Neural crest cell (in vitro differentiated cells): ENCODE results near the gene RUNX1. TPM values are rescaled to one million over a fixed set of nuclear protein-coding genes. Genes with fewer than 3 reads are reported as not detected.

ENCODE experiments used
- DNase-seq: peaks from one replicate; pipeline ENCODE4 v3.0.0; 2021; ENCODE audit warnings: low read depth, mixed read lengths, low spot score
- H3K27ac Mint-ChIP-seq: one replicate; pipeline ENCODE4 v1.8.0; 2021; ENCODE audit warnings: mild to moderate bottlenecking, mixed read lengths; ENCODE audit not compliant: unreplicated experiment
- H3K27me3 Mint-ChIP-seq: 2 replicates; pipeline ENCODE4 v1.8.0; 2021; ENCODE audit warnings: low read depth, mild to moderate bottlenecking, mixed read lengths
- H3K36me3 Mint-ChIP-seq: 2 replicates; pipeline ENCODE4 v1.8.0; 2021; ENCODE audit warnings: low read depth, mild to moderate bottlenecking, mixed read lengths
- H3K4me1 Mint-ChIP-seq: 2 replicates; pipeline ENCODE4 v1.8.0; 2021; ENCODE audit warnings: mixed read lengths
- H3K4me3 Mint-ChIP-seq: one replicate; pipeline ENCODE4 v1.8.0; 2021; ENCODE audit warnings: mild to moderate bottlenecking, mixed read lengths
- H3K9me3 Mint-ChIP-seq: 2 replicates; pipeline ENCODE4 v1.8.0; 2021; ENCODE audit warnings: mixed read lengths
- total RNA-seq: library from RNA; stranded (reverse); gene quantifications from 2 replicates; pipeline ENCODE4 v1.2.1, GENCODE V29; 2021
- TF ChIP-seq, protein P1 (sequence below): fragments of 200-600 bp; sonication (generic); conservative IDR thresholded peaks from 2 replicates; pipeline ENCODE4 v1.5.0; 2021; ENCODE audit warnings: antibody characterized with exemption, mild to moderate bottlenecking

The RUNX1 gene
- total RNA-seq, 1 donor from 2014 or later = 0.63 TPM

GRCh38 chr21:34932233-34932632, 116.9 kb downstream of the RUNX1 start:
- H3K9me3 Mint-ChIP-seq = peaks cover 3% of the 10 kb centered on the region
- no peak for DNase-seq
- H3K4me1 Mint-ChIP-seq = peaks cover 16% of the 10 kb centered on the region
- H3K4me3 Mint-ChIP-seq = no peak overlapping the region
- H3K27ac Mint-ChIP-seq = no peak overlapping the region
- H3K36me3 Mint-ChIP-seq = no peaks in the 10 kb centered on the region
- no peaks in the 10 kb centered on the region for H3K27me3 Mint-ChIP-seq
- TF ChIP-seq, protein P1, sequence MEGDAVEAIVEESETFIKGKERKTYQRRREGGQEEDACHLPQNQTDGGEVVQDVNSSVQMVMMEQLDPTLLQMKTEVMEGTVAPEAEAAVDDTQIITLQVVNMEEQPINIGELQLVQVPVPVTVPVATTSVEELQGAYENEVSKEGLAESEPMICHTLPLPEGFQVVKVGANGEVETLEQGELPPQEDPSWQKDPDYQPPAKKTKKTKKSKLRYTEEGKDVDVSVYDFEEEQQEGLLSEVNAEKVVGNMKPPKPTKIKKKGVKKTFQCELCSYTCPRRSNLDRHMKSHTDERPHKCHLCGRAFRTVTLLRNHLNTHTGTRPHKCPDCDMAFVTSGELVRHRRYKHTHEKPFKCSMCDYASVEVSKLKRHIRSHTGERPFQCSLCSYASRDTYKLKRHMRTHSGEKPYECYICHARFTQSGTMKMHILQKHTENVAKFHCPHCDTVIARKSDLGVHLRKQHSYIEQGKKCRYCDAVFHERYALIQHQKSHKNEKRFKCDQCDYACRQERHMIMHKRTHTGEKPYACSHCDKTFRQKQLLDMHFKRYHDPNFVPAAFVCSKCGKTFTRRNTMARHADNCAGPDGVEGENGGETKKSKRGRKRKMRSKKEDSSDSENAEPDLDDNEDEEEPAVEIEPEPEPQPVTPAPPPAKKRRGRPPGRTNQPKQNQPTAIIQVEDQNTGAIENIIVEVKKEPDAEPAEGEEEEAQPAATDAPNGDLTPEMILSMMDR = no peak

GRCh38 chr21:34930971-34931370, 118.1 kb downstream of the RUNX1 start:
- H3K27ac Mint-ChIP-seq = no peak overlapping the region
- H3K4me3 Mint-ChIP-seq = no peak overlapping the region
- H3K4me1 Mint-ChIP-seq = peaks cover 4% of the 10 kb centered on the region
- H3K36me3 Mint-ChIP-seq = no peaks in the 10 kb centered on the region
- H3K9me3 Mint-ChIP-seq = peaks cover 3% of the 10 kb centered on the region
- no peaks in the 10 kb centered on the region for H3K27me3 Mint-ChIP-seq
- TF ChIP-seq, protein P1 = no peak
- DNase-seq = no peak

- Mint-ChIP-seq H3K36me3 (no peaks in the 10 kb centered on the region), H3K4me1 (no peaks in the 10 kb centered on the region), H3K27me3 (no peaks in the 10 kb centered on the region), H3K9me3 (no peaks in the 10 kb centered on the region), H3K27ac (no peak overlapping the region), H3K4me3 (no peak overlapping the region)
- DNase-seq = no peak
- TF ChIP-seq, protein P1 = no peak
Observed at GRCh38 chr21:34928637-34929036, 120.5 kb downstream of the RUNX1 start.

GRCh38 chr21:34927992-34928391, 121.1 kb downstream of the RUNX1 start:
- Mint-ChIP-seq H3K9me3 (no peaks in the 10 kb centered on the region), H3K4me1 (no peaks in the 10 kb centered on the region), H3K27ac (no peak overlapping the region), H3K36me3 (no peaks in the 10 kb centered on the region), H3K27me3 (no peaks in the 10 kb centered on the region), H3K4me3 (no peak overlapping the region)
- DNase-seq = no peak
- TF ChIP-seq, protein P1 = no peak

DNA sequence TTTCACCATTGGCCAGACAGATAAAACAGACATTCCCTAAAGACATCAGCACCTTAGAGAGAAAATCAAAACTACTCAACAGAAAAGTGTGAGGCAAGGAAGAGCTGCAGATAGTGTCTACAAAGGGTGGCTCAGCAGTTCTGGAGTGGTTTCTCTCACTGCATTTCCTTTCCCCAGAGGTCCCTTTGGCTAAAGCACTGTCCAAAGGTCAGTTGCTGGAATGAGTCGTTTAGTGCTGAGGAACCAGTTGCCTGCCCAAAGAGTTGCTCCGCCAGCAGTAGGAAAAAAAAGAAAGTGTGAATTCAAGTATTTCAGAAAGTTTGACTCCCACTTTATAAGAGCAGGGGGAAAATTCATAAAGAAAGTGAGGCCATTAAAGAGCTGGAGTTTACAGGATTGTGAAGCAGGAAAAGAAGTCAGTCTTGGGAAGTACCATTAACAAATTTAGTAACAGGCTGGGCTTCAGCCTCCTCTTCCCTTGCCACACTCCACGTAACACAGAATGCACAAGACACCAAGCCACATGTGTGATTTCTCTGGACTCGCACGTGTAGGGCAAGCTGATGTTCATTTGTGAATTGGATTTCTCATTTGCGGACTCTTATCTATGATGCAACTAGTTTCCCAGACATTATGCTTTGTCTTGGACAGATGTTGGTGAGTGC, 122.2 kb downstream of the RUNX1 start:
- no peak for DNase-seq
- no peaks in the 10 kb centered on the region for H3K27me3 Mint-ChIP-seq
- H3K27ac Mint-ChIP-seq = no peak overlapping the region
- no peaks in the 10 kb centered on the region for H3K4me1 Mint-ChIP-seq
- TF ChIP-seq, protein P1 = no peak
- no peaks in the 10 kb centered on the region for H3K9me3 Mint-ChIP-seq
- no peaks in the 10 kb centered on the region for H3K36me3 Mint-ChIP-seq
- no peak overlapping the region for H3K4me3 Mint-ChIP-seq
